Measurements from ENCODE around the gene KCMF1.

KCMF1 gene

DNA sequence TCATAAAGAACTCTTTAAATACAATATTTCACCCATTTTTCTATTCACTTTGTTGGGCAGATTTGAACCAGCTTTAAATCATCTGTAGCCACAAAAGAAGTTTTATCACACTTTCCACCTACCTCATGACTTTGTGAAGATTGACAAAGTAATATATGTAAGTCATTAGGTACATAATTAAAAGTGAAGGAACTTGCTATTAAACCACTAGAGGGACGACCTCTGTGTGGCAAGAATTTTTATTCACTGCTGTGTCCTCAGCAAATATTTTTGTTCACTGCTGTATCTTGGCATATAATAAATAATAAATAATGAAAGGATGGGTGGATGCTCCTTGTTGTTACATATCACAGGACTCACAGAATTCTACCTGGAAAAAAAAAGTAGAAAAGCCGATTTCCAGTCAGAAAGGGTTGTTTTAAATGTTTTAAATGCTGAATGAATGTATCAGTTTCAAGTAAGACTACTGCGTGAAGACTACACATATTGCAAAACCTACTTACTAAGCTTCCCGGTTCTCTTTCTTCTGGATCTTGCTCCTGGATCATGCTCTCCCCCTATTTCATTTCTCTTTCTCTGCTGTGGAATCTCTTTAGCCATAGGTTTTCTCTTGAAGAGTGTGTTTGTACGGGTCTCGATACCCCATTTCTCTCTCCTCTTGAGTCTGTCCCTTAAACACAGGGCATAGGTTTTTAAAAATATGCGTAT lies 44.8 kb downstream of the KCMF1 start:
- FAIRE-seq (peak; percentile 27), DNase-seq (ENCODE audit: insufficient read length, low spot score) (no peak)
- TF ChIP-seq POLR2A (IDR thresholded peaks at IDR 0.05; ENCODE audit: low read depth, low read length) = no peak

DNA sequence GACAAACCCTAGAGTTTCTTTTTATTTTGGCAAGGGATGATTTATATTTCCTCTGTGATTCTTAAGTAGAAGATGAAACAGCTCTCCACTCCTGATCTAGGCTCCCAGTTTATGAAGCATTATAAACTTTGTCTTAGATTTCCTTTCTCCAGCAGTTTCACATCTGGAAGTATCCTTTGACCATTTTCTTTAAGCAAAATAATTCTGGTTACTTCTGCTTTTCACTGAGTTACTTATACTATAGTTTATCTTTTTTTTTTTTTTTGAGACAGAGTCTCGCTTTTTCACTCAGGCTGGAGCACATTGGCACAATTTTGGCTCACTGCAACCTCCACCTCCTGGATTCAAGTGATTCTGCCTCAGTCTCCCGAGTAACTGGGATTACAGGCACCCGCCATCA lies 45.5 kb downstream of the KCMF1 start:
- no peak for TF ChIP-seq POLR2A (IDR thresholded peaks at IDR 0.05; ENCODE audit: low read depth, low read length)
- DNase-seq (ENCODE audit: insufficient read length, low spot score) = no peak
- FAIRE-seq = no peak

DNA sequence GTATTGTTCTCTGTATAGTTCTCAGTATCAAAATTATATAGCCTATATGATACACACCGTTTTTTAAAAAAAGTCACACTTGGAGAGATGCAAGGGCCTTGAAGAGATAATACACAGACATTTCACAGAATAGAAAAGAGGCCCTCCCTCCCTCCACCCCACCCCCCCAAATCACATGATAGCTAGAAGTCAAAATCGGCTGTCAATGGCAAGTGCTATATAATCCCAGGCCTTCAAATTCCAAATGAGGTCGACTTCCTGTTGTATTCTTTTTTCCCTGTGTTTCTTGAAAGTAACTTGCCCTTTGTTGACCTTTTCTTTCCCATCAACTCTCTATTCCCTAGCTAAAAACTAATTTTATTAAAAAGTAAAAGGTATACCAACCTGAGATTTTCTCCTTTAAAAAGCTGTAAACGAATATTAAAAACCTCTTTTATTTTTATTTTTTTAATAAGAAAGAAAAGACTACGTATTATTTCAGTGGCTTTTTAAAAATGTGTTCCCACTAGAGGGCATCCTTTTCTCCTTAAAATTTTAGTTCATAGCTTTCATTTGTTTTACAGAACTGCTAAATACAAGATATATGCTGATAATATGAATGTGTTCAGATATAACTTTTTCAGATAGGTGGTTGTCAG lies 46.6 kb downstream of the KCMF1 start:
- FAIRE-seq = no peak
- no peak for DNase-seq (ENCODE audit: insufficient read length, low spot score)
- no peak for TF ChIP-seq POLR2A (IDR thresholded peaks at IDR 0.05; ENCODE audit: low read depth, low read length)

DNA sequence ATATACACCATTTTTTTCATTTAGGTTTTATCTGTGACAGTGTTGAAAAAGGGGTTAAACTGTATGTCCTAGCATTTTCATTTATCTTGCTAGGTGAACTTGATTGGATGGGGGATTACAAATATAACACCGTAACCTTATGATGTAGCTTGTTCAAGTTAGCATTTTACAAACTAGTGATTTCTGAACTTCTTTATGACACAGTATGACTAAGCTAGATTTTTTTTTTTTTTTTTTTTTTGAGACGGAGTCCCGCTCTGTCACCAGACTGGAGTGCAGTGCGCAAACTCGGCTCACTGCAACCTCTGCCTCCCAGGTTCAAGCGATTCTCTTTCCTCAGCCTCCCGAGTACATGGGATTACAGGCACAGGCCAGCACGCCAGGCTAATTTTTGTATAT lies 47.1 kb downstream of the KCMF1 start:
- DNase-seq (ENCODE audit: insufficient read length, low spot score) (no peak), FAIRE-seq (no peak)

DNA sequence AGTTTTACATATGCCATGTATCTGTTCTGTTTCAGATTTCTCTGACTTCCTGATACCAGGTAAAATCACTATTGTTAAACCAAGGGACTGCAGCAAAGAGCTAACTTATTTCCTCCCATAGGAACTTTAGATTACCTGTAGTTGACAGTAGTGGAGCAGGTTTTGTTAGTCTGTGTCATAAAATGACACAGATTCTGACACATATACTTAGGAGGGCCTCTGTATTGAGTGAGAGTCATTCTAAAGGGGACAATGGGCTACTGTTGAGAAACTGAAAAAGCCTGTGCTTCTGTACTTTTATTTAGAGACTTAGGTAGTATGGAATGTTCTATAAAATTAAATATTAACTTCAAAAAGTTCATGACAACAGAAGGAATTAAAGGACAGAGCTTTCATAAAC lies 48.2 kb downstream of the KCMF1 start:
- no peak for TF ChIP-seq POLR2A (IDR thresholded peaks at IDR 0.05; ENCODE audit: low read depth, low read length)
- no peak for FAIRE-seq

More for the DNA sequence above, 47.1 kb downstream of the KCMF1 start:
- no peak for TF ChIP-seq POLR2A (IDR thresholded peaks at IDR 0.05; ENCODE audit: low read depth, low read length)

DNA sequence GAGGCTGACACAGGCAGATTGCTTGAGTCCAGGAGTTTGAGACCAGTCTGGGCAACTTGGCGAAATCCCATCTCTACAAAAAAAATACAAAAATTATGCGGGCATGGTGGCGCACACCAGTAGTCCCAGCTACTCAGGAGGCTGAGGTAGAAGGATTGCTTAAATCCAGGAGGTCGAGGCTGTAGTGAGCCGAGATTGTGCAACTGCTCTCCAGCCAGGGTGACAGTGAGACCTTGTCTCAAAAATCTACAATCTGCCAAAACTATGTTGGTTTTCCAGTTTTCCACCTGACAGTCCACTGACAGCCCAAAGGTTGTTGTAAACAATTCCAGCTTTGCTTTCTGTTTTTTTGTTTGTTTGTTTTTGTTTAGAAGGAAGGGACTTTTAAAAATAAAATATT lies 51.3 kb downstream of the KCMF1 start:
- no peak for TF ChIP-seq POLR2A (IDR thresholded peaks at IDR 0.05; ENCODE audit: low read depth, low read length)
- no peak for FAIRE-seq
- DNase-seq (ENCODE audit: insufficient read length, low spot score) = no peak

More for the DNA sequence above, 48.2 kb downstream of the KCMF1 start:
- DNase-seq (ENCODE audit: insufficient read length, low spot score) = no peak

DNA sequence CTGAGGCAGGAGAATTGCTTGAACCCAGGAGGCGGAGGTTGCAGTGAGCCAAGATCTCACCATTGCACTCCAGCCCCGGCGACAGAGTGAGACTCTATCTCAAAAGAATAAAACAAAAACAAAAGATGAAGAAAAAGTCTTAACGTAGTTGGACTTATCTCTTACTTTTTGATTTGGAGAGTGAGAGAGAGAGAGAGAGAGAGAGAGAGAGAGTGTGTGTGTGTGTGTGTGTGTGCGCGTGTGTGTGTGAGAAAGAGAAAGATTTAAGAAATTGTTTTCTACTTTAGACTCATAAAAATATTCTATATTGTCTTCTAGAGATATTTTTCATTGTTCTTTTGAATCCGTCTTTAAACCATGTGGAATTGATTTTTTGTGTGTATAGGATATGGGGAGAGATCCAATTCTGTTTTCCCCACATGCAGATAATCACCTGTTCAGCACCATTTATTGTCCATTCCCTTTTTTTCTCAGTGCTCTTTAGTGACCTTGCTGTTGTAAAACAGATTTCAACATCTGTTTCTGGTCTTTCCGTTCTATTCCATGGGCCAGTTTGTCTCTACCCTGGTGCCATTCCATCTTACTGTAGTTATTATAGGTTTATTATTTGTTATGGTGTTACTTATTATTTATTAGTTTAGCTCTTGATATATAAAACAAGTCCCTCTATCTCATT lies 53.5 kb downstream of the KCMF1 start:
- DNase-seq (ENCODE audit: insufficient read length, low spot score) = no peak
- FAIRE-seq = no peak
- TF ChIP-seq POLR2A (IDR thresholded peaks at IDR 0.05; ENCODE audit: low read depth, low read length) = no peak

DNA sequence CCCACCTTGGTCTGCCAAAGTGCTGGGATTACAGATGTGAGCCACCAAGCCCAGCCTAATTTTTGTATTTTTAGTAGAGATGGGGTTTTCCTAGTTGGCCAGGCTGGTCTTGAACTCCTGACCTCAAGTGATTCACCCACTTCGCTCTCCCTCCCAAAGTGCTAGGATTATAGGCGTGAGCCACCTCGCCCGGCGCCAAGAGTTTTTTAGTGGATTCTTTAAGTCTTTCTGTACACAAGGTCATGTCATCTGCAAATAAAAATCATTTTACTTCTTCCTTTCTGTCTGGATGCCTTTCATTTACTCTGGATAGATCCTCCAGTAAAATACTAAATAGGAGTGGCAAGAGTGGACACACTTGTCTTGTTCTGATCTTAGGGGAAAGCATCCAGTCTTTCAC lies 61.7 kb downstream of the KCMF1 start:
- DNase-seq (ENCODE audit: insufficient read length, low spot score) = no peak
- FAIRE-seq = no peak
- TF ChIP-seq POLR2A (IDR thresholded peaks at IDR 0.05; ENCODE audit: low read depth, low read length) = no peak

DNA sequence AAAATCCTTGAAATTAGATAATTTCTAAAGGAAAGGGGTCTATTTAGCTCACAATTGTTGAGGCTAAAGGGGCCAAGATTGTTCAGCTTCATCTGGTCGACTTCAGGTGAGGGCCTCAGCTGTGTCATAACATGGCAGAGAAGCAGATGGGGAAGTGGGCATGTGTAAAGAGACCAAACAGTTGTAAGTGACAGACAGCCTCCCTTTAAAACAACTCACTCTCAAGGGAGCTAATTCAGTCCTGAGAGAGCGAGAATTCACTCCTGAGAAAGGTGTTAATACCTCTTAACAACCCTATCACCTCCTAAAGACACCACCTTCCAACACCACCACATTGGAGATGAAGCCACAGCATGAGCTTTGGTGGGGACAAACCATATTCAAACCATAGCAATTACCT lies 62.4 kb downstream of the KCMF1 start:
- DNase-seq (ENCODE audit: insufficient read length, low spot score) = no peak
- no peak for TF ChIP-seq POLR2A (IDR thresholded peaks at IDR 0.05; ENCODE audit: low read depth, low read length)
- no peak for FAIRE-seq

DNA sequence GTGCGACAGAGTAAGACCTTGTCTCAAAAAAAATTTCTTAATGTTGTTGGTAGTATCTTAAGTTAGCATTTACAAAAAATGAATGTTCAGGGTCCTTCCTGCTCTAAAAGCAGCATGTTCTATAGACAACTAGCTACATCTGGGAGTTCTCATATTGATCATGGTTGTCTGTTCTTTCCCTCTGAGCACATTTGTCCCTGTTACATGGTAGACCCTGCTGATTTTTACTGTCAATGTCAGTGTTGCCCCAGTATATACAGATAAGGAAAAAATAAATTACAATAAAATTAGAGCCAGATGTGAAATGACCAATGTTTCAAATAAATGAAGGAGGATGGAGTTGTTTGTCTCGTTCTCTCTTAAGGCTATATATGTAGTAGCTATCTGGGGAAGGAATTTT lies 63.2 kb downstream of the KCMF1 start:
- FAIRE-seq (no peak), DNase-seq (ENCODE audit: insufficient read length, low spot score) (no peak)
- no peak for TF ChIP-seq POLR2A (IDR thresholded peaks at IDR 0.05; ENCODE audit: low read depth, low read length)

DNA sequence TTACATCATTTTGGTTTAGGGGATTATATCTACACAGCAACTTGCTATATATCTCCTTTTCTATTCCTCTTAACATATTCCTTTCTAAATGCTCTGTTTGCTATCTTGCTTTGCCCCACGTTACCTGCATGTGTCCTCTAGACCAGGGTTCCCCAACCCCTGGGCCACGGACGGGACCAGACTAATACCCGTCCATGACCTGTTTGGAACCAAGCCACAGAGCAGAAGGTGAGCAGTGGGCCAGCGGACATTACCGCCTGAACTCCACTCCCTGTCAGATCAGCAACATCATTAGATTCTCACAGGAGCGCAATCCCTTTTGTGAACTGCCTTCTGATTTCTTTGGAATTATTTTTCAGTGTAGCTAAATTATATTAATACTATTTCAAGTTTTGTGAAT lies 66.7 kb downstream of the KCMF1 start:
- TF ChIP-seq POLR2A (IDR thresholded peaks at IDR 0.05; ENCODE audit: low read depth, low read length) = no peak
- no peak for DNase-seq (ENCODE audit: insufficient read length, low spot score)
- FAIRE-seq = no peak

DNA sequence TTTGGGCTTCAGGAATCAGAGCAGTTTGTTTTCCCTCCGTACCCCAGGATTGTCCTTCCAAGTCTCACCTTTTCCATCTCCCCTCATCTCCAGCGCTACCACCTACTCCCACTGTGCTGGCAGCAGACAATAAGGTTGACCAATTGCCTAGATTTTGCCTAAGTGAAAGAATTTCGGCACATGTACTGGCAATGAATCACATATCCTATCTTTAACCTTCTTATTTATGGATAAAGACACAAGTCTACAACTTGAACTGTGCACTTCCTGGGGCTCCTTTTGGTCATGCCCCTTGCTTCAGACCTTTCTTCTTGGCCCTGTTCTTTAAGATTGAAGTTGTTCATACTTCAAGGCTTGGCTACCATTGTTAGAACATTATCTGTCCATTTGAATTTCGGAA lies 71.4 kb downstream of the KCMF1 start:
- no peak for FAIRE-seq
- DNase-seq (ENCODE audit: insufficient read length, low spot score) = no peak
- TF ChIP-seq POLR2A (IDR thresholded peaks at IDR 0.05; ENCODE audit: low read depth, low read length) = no peak

DNA sequence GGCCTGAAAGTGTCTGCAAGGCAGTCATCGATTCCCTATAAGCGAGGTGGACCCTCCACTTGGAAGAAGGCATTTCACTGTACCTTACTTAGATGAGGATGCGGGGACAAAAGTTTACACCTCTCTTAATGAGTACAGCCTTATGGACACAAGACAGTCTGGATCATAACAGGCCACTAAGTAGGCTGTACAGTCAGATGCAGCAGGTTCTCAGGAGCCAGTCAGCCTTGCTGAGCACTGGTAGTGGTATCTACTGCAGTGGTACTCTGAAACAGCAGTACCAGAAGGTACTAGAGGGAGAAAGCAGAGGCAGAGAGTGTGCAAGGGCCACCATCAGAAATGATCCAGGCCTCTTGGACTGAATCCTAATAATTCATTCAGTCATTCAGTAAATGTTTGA lies 77.6 kb downstream of the KCMF1 start:
- FAIRE-seq = no peak
- TF ChIP-seq POLR2A (IDR thresholded peaks at IDR 0.05; ENCODE audit: low read depth, low read length) = no peak
- DNase-seq (ENCODE audit: insufficient read length, low spot score) = no peak

DNA sequence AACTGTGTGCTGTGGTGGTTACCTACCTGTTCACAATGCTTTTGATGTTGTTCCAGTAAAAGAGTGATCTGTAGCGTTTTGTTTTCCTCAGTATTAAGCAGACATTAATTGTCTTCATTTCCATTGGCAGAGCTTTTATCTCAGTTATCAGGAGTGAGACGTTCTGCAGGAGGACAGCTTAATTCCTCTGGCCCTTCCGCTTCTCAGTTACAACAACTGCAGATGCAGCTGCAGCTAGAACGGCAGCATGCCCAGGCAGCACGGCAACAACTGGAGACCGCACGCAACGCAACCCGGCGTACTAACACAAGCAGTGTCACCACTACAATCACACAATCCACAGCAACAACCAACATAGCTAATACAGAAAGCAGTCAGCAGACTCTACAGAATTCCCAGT lies 78.3 kb downstream of the KCMF1 start:
- no peak for TF ChIP-seq POLR2A (IDR thresholded peaks at IDR 0.05; ENCODE audit: low read depth, low read length)
- DNase-seq (ENCODE audit: insufficient read length, low spot score) (no peak), FAIRE-seq (no peak)

DNA sequence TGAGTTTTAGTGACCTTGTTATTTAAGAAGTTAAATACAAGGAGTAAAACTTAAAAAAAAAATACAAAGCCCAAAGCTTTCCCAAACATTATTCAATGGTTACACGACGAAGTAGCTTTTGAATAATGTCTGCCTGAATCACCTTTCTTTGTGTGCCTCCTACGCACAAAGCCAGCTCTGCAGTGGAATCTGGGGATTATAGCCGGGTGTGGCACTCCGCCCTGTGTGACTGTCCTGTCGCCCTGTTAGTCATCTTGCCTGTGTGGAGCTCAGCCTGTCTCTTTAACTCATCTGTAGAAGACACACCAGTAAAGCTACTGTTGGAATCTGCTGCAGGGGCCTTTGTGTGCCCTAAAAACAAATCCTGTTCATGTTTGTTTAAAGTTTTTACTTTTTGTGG lies 82.8 kb downstream of the KCMF1 start:
- no peak for TF ChIP-seq POLR2A (IDR thresholded peaks at IDR 0.05; ENCODE audit: low read depth, low read length)
- FAIRE-seq = peak; percentile 71
- peak; percentile 33 for DNase-seq (ENCODE audit: insufficient read length, low spot score)

All from H54 (cell line).